A549 (cell line): ENCODE results near the gene KRTCAP2. TPM values are rescaled to one million over a fixed set of nuclear protein-coding genes. Genes with fewer than 3 reads are reported as not detected.

ENCODE experiments used
- ATAC-seq, 2 experiments: fragments of 200-7000 bp in 1 of 2; fragments of >200 bp in 1 of 2; cut with Nextera tagmentation in 1 of 2; cut with Tn5 transposase in 1 of 2; 3 replicates each; pipeline versions ENCODE4 v1.8.0 to v1.9.1; 2018 to 2020; ENCODE audit warnings: mild to moderate bottlenecking in 1 of 2, moderate library complexity in 1 of 2
- CTCF ChIA-PET: fragments of 300-600 bp; sonication (Branson Sonifier 250); formaldehyde crosslinking; extraction: SDS; loops from one replicate; lab custom pipeline; 2021; ENCODE audit warnings: antibody characterized with exemption, inconsistent platforms; lab: Yijun Ruan, JAX
- POLR2A ChIA-PET: fragments of 350-600 bp; formaldehyde crosslinking; extraction: SDS; loops from one replicate; lab custom pipeline; 2021; ENCODE audit warnings: antibody characterized with exemption, inconsistent platforms; lab: Yijun Ruan, JAX
- DNase-seq, 2 experiments: peaks; one replicate each; pipeline versions ENCODE4 v3.0.0 to v3.0.0-alpha.2; 2011 to 2016; ENCODE audit warnings: low read depth in 1 of 2, low spot score in 1 of 2
- FAIRE-seq: peaks from 2 replicates; lab custom pipeline; 2011; peaks lifted over from hg19 to GRCh38; lab: Jason Lieb, UNC
- H3K27ac ChIP-seq, 2 experiments: fragments of >200 bp; sonication (Bioruptor Twin); formaldehyde crosslinking; 3 replicates each; pipeline ENCODE4 v1.5.1; 2016 to 2017
- H3K4me1 ChIP-seq: fragments of >200 bp; sonication (Bioruptor Twin); formaldehyde crosslinking; 3 replicates; pipeline ENCODE4 v1.6.1; 2016
- H3K4me2 ChIP-seq: fragments of >200 bp; sonication (Bioruptor Twin); formaldehyde crosslinking; 3 replicates; pipeline ENCODE4 v1.6.1; 2016
- H3K4me3 ChIP-seq: fragments of >200 bp; sonication (Bioruptor Twin); formaldehyde crosslinking; 3 replicates; pipeline ENCODE4 v1.5.1; 2016
- H3K9me3 ChIP-seq: fragments of >200 bp; sonication (Bioruptor Twin); formaldehyde crosslinking; 3 replicates; pipeline ENCODE4 v1.6.1; 2016
- CEBPB ChIP-seq, 2 experiments: fragments of >200 bp in 1 of 2; sonication (Bioruptor Twin) in 1 of 2; formaldehyde crosslinking in 1 of 2; IDR thresholded peaks; 2 replicates each; pipeline ENCODE4 v1.6.1; 2012 to 2016
- CHD2 ChIP-seq: fragments of 150-350 bp; IDR thresholded peaks from 2 replicates; pipeline ENCODE4 v1.6.1; 2014; ENCODE audit warnings: low read length; ENCODE audit not compliant: partially characterized antibody
- ESRRA ChIP-seq: fragments of 150-350 bp; IDR thresholded peaks from 2 replicates; pipeline ENCODE4 v1.6.1; 2014; ENCODE audit warnings: mild to moderate bottlenecking, low read length, borderline replicate concordance
- FOSB ChIP-seq: fragments of 250-450 bp; sonication (Bioruptor Pico); IDR thresholded peaks from 2 replicates; pipeline ENCODE4 v1.5.0; 2020; ENCODE audit warnings: mild to moderate bottlenecking, moderate library complexity
- HEYL ChIP-seq: fragments of 250-450 bp; sonication (Bioruptor Pico); IDR thresholded peaks from 2 replicates; pipeline ENCODE4 v1.8.0; 2021; ENCODE audit warnings: mild to moderate bottlenecking, moderate library complexity
- KDM1A ChIP-seq: fragments of 200-600 bp; sonication (generic); IDR thresholded peaks from 2 replicates; pipeline ENCODE4 v1.6.1; 2016; ENCODE audit warnings: low read depth, mild to moderate bottlenecking
- MAFK ChIP-seq: fragments of 450-650 bp; IDR thresholded peaks from 2 replicates; pipeline ENCODE4 v1.6.1; 2014; ENCODE audit not compliant: partially characterized antibody
- MAZ ChIP-seq: fragments of 150-350 bp; IDR thresholded peaks from 2 replicates; pipeline ENCODE4 v1.6.1; 2014; ENCODE audit warnings: antibody characterized with exemption, low read depth, low read length, borderline replicate concordance
- NPAS2 ChIP-seq: fragments of 250-450 bp; sonication (Bioruptor Pico); IDR thresholded peaks from 2 replicates; pipeline ENCODE4 v1.8.0; 2022; ENCODE audit warnings: mild to moderate bottlenecking, moderate library complexity, borderline replicate concordance
- PHF8 ChIP-seq: fragments of 200-600 bp; sonication (generic); IDR thresholded peaks from 2 replicates; pipeline ENCODE4 v1.6.1; 2016; ENCODE audit warnings: low read depth, mild to moderate bottlenecking, antibody characterized with exemption, moderate library complexity, borderline replicate concordance
- POLR2A ChIP-seq: IDR thresholded peaks from 2 replicates; pipeline ENCODE4 v1.6.1; 2012; ENCODE audit warnings: mild to moderate bottlenecking, low read length
- POLR2AphosphoS2 ChIP-seq: conservative IDR thresholded peaks from 2 replicates; pipeline ENCODE4 v1.6.1; 2012; ENCODE audit warnings: low read length, improper control_type of control experiment, inconsistent platforms
- SREBF2 ChIP-seq: fragments of 450-650 bp; IDR thresholded peaks from 2 replicates; pipeline ENCODE4 v1.6.1; 2014; ENCODE audit warnings: mild to moderate bottlenecking, moderate library complexity
- TFCP2L1 ChIP-seq: fragments of 250-450 bp; sonication (Bioruptor Pico); IDR thresholded peaks from 2 replicates; pipeline ENCODE4 v1.5.0; 2021; ENCODE audit warnings: mild to moderate bottlenecking
- TP53 ChIP-seq: fragments of 250-450 bp; sonication (Bioruptor Pico); IDR thresholded peaks from 2 replicates; pipeline ENCODE4 v1.5.0; 2021; ENCODE audit warnings: mild to moderate bottlenecking, moderate library complexity
- USF2 ChIP-seq: fragments of 450-650 bp; IDR thresholded peaks from 2 replicates; pipeline ENCODE4 v1.6.1; 2014; ENCODE audit warnings: antibody characterized with exemption
- ZFP36 ChIP-seq: fragments of 450-650 bp; IDR thresholded peaks from 2 replicates; pipeline ENCODE4 v1.6.1; 2014; ENCODE audit warnings: borderline replicate concordance; ENCODE audit not compliant: partially characterized antibody
- WGBS: methylation state at CpG from one replicate; pipeline ENCODE4 v1.1.6; 2017; ENCODE audit errors: missing lambda C conversion rate; 5-methylcytosine and 5-hydroxymethylcytosine counted together
- polyA plus RNA-seq, 4 experiments: library from polyadenylated mRNA; depleted of rRNA in 3 of 4; stranded (reverse); fragments of >200 nt; fragmentation: RNase III in 1 of 4; extraction: RNeasy Plus Mini Kit Qiagen cat#74134 plus additional on column Dnase treatment in 1 of 4; gene quantifications; 2 replicates in 3 of 4; 3 replicates in 1 of 4; pipeline ENCODE4 v1.2.3, GENCODE V29; 2011 to 2017
- TF ChIP-seq, protein P1 (sequence below): fragments of >200 bp; sonication (Bioruptor Twin); formaldehyde crosslinking; IDR thresholded peaks from 2 replicates; pipeline ENCODE4 v1.6.1; 2016
- TF ChIP-seq, protein P2 (sequence below): IDR thresholded peaks from 2 replicates; pipeline ENCODE4 v1.6.1; 2012
- TF ChIP-seq, protein P3 (sequence below): fragments of >200 bp; sonication (Bioruptor Twin); formaldehyde crosslinking; IDR thresholded peaks from 3 replicates; pipeline ENCODE4 v1.5.1; 2016

KRTCAP2 gene
- polyA plus RNA-seq, 2 of the 4 experiments (the other 2 are of a cell fraction): 154 to 217 TPM

DNA sequence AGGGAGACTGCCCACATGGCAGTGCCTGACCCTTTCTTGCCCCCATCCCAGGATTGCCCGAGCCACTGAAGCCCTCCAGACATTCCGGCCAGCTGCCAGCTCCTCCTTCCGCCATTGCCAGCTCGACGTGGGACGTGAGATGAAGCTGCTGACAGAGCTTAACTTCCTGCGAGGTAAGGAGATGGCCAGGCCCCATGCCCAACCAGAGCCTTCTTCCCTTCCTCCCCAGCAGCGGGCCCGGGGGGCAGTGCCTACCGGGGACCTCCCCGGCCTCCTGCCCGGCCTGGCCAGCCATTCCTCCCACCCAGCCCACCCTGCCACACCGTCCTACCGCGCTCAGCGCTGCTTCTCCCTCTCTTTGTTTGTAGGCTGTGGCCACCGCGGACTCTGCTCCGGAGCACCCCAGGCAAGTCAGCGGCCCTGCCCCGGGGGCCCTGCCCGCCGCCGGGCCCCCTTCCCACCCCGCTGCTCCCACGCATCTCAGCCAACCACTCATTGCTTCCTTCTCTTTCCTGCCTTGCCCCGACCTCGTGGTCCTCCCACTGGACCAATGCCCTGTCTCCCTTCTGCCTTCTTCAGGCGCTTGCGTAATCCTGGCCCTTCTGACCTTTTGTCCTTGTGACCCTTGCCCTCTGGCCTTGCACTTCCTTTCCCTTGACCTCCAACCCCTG is 5.5 kb upstream of the KRTCAP2 start:
- ATAC-seq (no peak), DNase-seq (no peak), FAIRE-seq (no peak)
- WGBS: 84% methylated on average over 20 of the region's 30 CpGs
- TF ChIP-seq CEBPB (IDR thresholded peaks at IDR 0.05) (peak; percentile 39 to 64; a peak in 3 of 4 replicates), USF2 (no peak)
- Histone ChIP-seq H3K9me3 (no peaks in the 10 kb centered on the region), H3K27ac (no peak overlapping the region), H3K4me1 (peaks cover 13% of the 10 kb centered on the region), H3K4me3 (no peak overlapping the region), H3K4me2 (no peak overlapping the region)
- ChIA-PET POLR2A (interaction anchor here (2.4 kb wide), 1 partner anchor 15 kb away, joined by 9 read pairs; no protein-coding TSS in a partner anchor), CTCF (interaction anchor here (1.0 to 15.2 kb wide), 10 partner anchors 12 to 413 kb away, joined by 3 to 384 read pairs (median 4); no protein-coding TSS in a partner anchor)

- POLR2A ChIA-PET: interaction anchor here (2.4 kb wide), 1 partner anchor 16 kb away, joined by 9 read pairs; no protein-coding TSS in a partner anchor
- 88% methylated on average over 9 of the region's 9 CpGs for WGBS
- DNase-seq: no peak
- Histone ChIP-seq H3K4me3 (no peak overlapping the region), H3K9me3 (no peaks in the 10 kb centered on the region), H3K27ac (no peak overlapping the region), H3K4me1 (peaks cover 13% of the 10 kb centered on the region), H3K4me2 (no peak overlapping the region)
- FAIRE-seq: no peak
- CTCF ChIA-PET: interaction anchor here (0.8 to 15.2 kb wide), 11 partner anchors 8 to 413 kb away, joined by 3 to 384 read pairs (median 4); partner anchors contain the start of gene DPM3
- no peak for ATAC-seq
- TF ChIP-seq PHF8 (no peak), MAFK (no peak), TP53 (CRISPR knock-in tag) (no peak), MAZ (no peak), ESRRA (no peak), ZFP36 (no peak), FOSB (CRISPR knock-in tag) (no peak), NPAS2 (no peak), TFCP2L1 (CRISPR knock-in tag) (no peak), CHD2 (no peak), HEYL (CRISPR knock-in tag) (no peak), POLR2AphosphoS2 (no peak), KDM1A (no peak), SREBF2 (no peak), POLR2A (no peak)
- TF ChIP-seq, protein P1, sequence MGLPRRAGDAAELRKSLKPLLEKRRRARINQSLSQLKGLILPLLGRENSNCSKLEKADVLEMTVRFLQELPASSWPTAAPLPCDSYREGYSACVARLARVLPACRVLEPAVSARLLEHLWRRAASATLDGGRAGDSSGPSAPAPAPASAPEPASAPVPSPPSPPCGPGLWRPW: no peak
- TF ChIP-seq, protein P2, sequence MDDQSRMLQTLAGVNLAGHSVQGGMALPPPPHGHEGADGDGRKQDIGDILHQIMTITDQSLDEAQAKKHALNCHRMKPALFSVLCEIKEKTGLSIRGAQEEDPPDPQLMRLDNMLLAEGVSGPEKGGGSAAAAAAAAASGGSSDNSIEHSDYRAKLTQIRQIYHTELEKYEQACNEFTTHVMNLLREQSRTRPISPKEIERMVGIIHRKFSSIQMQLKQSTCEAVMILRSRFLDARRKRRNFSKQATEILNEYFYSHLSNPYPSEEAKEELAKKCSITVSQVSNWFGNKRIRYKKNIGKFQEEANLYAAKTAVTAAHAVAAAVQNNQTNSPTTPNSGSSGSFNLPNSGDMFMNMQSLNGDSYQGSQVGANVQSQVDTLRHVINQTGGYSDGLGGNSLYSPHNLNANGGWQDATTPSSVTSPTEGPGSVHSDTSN: no peak
- TF ChIP-seq, protein P3, sequence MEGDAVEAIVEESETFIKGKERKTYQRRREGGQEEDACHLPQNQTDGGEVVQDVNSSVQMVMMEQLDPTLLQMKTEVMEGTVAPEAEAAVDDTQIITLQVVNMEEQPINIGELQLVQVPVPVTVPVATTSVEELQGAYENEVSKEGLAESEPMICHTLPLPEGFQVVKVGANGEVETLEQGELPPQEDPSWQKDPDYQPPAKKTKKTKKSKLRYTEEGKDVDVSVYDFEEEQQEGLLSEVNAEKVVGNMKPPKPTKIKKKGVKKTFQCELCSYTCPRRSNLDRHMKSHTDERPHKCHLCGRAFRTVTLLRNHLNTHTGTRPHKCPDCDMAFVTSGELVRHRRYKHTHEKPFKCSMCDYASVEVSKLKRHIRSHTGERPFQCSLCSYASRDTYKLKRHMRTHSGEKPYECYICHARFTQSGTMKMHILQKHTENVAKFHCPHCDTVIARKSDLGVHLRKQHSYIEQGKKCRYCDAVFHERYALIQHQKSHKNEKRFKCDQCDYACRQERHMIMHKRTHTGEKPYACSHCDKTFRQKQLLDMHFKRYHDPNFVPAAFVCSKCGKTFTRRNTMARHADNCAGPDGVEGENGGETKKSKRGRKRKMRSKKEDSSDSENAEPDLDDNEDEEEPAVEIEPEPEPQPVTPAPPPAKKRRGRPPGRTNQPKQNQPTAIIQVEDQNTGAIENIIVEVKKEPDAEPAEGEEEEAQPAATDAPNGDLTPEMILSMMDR: no peak
These were observed 4.8 kb upstream of the KRTCAP2 start for GRCh38 chr1:155177918-155178281.
